CD4-positive, alpha-beta T cell treated with Interleukin-12 subunit alpha and Interleukin-12 subunit beta, for 1 hour (primary cell): Measurements from ENCODE around the gene LRMDA.

Experiments used
- DNase-seq: peaks from one replicate; pipeline ENCODE4 v3.0.0-alpha.2; 2020

The LRMDA gene

DNA sequence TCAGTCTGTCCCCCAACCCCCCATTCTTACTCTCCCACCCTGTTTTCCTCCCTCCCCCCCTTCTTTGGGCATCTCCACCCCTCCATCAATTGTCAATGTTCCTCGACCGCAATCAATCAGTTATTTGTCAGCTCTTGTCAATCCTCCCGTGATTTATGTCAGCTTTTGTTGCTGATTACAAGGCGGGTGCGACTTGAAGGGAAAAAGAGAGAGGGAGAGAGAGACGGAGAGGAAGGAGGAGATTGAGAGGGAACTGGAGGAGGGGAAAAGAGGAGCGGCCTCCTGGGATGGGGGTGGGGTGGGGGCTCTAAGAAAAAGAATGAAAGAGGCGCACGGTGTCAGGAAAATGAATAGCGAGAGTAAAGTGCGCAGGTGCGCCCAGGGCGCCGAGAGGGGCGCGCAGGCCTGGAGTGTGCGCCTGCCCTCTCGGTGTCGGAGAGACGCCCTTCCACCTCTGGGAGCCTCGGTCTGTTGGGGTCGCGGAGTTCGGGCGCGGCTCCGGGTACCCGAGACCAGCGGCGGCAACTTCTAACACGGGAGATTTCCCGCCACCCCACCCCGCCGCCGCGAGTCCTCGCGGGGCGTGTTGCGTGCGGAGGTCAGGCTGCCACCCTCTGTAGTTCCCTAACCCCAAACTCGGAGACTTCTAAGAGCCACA lies 28.8 kb upstream of the LRMDA start:
- DNase-seq, result no peak

DNA sequence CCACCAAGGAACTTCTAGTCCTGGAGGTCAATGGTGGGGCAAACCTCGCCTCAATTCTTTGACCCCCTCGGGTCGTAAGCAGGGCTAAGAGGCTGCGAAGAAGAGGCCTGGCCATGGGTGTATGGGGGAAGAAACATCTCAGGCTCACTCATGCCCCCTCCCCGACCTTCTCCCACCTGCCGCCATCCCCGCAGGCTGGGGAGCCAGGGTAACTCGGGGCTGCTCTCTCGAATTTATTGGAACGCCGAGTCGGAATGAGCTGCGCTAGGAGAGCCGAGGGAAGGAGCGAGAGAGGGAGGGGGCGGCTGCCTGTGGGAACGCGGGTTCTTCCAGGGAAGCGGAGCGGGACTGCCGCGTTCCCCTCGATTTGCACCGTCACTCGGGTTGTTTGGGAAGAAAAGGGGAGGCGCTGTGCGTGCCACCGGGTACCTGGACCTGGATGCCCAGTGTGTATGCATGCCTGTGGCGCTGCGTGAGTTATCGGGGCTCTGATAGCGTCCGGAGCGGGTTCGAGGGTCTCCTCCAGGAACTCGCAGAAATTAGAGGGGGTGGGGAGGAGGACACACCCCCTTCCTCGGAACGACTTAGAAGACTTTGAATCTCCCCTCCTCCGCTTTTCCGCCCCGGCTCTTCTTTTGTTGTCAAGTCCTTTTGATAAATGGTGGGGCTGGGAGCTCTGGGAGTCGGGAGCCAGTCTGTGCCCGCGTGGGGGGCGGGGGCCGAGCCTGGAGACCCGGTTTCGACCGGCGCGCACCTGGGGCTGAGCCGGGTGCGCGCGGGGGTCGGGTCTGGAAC lies 28.1 kb upstream of the LRMDA start:
- no peak for DNase-seq

DNA sequence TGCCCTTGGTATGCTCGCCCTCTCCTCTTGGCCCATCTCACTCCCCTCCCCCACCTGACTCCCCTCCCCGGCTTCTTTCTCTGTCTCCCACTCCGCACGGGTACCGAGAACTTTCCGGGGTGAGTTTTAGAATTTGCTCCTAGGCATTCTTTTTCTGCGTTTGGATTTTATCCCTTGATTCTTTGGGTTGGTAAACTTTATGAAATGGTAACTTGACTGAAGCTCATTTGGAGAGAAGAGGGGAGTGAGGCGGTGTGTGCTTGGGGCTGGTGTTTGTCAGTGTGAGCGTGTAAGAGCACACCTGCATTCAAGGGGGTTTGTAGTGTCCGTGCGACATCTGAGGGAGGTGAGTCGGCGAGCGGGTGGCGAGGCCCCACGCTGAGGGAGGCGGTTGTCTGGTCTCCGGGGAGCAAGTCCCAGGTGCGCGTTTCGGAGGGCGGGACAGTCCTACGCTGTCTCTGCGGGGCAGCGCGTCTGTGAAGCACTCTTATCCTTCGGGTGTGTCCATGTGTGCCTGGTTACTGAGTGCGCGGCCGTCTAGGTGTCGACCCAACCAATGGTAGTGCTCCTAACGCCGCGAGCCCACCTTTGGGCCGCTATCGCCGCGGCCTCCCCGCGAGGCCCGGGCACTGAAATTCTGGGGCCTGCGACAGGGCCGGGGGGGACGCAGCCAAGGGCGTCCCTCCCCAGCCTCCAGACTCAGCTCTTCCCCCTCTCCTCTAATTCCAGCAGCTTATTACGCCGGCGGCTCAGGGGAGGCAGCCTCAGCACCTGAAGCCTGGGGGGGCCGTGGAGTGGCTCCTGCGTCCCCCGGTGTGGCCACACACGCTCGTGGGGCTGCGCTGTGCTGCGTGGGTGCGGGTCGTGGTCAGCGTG lies 27.2 kb upstream of the LRMDA start:
- no peak for DNase-seq

DNA sequence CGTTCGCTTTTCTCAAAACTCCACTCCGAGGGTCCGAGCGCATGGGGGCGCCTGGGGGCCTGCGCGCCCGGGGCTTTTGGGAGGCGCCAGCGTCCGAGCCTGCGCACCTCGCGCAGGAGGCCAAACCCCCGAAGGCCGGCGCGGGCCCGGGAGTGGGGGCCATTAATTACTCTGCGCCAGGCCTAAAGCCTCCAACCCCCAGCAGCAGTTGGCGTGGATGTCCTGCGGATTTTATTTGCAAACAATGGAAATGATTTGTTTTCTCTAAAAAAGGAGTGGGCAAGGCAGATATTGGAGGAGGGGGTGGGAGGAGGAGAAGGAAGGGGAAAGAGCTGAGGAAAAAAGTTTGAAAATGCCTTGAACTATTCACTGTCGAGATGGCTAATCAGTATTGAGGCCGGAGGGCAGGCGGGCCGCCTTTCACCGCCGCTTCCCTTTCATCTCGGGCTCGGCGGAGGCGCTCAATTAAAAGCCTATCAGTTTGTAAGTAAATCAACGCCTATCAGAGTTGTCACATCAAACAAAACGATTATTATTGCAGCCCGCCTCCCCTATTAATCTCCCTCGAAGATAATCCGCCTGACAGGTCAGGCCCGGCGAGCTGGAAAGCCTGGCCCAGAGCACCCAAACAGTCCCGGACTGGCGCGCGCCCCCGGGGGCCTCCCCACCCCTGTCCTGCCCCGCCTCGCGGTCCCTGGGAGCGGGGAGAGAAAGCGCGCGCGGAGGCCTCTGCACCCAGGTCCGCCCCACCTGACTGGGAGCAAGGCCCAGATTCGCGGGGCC lies 26.4 kb upstream of the LRMDA start:
- DNase-seq, result no peak

DNA sequence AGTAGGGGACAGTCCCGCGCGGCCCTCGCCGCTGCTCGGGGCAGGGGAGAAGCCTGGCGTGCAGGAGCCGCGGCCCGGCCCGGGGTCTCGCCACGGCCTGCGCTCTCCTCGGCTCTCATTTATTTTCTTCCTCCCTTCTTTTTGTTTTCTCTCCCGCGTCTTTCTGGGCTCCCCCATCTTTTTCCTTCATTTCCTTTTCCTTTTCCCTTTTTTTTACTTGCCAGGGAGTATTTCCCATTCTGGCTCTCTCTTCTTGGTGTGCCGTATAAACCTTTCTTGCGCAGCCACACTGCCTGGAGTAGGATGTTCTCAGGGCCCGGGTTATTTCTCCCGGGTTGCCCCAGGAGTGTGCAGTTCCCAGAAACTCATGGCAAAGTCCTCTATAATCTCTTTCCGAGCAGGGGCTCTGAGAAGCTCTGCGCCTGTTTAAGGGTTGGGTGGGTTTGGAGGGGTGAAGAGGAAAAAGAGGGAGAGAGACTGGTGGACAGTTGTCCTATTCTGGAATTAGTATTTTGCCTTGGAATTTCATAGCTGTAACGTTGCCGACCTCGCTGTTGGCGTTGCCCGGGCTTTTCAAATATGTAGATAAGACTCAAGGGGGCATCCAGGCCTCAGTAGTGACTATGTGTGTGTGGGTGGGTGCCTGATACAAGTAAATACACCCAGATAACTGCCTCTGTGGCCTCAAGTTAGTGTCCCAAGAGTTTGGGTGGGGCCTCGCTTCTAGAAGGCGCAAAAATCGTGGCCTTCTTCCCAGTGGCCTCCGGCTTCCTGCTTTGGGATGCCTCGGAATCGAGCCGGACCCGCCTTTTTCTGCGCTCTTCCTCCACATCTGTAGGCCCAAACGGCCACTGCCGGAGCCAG lies 25.6 kb upstream of the LRMDA start:
- no peak for DNase-seq

DNA sequence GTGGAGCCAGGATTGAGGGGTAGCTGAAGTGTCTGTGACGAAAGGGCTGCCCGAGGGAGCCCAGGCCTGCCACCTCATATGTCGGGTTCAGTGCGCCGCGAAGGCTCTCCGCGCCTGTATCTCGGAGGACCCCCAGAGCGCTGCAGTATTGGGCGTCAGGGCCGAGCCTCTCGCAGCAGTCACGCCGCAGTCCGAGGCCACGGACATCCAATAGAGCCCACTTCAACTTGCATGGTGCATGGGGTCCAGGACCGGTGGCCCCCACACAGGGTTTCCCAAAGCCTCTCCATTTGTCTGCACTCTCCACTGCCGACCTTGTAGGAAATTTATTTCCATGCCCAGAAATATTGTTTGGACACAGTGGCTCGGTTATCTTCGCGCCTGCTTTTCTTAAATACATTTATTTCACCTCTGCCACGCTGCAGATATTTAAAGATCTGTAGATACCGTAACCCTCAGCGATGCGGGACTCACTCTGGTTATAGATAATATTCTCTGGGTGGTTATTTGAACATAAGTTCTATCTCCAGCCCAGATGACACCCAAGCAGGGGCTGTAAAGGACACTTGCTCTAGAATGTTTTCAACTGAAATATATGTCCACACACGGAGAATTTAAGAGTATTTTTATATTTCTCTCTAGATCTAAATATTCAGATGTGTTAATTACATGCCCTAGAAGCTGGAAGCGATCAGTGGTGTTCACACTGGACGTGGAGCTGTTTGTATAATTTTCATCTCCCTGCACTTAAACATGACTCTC lies 24.8 kb upstream of the LRMDA start:
- no peak for DNase-seq

DNA sequence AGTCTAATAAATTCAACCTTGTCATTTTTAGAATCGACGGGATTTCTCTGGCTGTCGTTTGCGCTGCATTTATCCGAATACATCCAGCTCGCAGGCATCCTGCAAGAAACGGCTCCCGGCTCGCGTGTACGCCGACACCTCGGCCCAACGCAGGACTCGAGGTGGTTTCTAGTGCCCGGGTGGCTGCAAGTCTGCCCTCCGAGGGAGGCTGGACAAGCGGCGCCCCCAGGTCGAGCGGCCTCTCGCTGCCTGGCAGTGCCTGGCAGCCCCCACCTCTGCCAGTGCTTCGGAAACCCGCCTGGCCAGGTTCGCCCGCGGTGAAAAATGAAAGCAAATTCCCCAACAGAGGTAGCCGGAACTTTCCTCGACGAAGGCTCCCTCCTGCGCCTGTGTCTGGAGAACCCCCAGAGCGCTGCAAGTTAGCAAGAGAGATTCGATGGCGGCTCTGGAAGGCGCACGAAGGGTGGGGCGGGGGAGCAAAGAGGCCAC lies 24.2 kb upstream of the LRMDA start:
- no peak for DNase-seq

DNA sequence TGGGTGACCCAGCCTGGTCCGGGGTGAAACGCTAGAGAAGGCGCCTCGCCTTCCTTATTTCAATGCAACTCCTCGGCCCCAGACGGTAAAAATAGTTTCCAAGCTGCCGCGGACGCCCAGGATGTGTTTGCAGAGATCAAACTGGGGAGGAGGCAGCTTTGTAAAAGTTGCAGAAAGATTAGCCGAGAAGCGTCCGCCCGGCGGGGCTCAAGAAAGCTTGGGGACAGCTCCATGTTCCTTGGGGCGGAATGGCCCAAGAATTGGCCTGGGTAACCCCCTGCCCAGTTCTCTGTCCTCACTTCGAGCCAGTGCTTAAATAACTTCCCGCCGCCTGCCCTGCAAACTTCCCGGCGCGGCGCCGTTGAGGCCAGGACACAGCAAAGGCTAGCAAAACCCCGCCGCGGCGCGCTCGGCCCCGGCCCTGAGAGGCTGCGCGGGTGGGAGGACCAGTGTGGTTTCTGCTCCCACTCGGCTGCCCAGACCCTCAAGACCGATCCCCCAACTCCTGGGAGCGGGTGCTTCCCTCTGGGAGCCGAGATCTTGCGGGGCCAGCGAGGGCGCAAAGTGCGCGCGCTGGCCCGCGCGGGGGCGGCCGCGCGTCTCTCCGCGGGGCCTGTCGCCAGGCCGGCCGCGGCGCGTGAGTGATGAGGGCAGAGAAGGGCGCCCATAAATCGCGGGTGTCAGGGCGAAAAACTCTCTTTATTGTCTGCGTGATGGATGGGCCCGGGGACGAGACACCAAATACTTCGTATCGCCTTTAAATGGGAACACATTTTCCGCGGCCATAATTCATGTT lies 23.5 kb upstream of the LRMDA start:
- no peak for DNase-seq

DNA sequence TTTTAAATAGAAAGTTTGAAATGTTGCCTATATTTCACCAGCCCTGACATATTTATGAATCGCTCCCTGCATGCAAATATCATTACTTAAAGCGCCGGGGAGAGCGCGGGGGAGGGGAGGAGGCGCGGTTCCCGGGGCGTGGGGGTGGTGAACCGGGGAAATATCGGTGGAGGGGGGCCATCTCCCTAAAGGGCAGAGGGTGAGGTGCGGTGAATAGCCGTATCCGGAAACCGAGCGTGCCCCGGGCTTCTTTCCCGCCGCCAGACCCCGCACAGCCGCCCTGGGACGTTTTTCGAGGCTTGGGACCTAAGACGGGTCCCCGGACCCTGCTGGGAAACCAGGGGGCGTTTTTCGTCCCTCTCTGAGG lies 22.9 kb upstream of the LRMDA start:
- DNase-seq, result no peak

DNA sequence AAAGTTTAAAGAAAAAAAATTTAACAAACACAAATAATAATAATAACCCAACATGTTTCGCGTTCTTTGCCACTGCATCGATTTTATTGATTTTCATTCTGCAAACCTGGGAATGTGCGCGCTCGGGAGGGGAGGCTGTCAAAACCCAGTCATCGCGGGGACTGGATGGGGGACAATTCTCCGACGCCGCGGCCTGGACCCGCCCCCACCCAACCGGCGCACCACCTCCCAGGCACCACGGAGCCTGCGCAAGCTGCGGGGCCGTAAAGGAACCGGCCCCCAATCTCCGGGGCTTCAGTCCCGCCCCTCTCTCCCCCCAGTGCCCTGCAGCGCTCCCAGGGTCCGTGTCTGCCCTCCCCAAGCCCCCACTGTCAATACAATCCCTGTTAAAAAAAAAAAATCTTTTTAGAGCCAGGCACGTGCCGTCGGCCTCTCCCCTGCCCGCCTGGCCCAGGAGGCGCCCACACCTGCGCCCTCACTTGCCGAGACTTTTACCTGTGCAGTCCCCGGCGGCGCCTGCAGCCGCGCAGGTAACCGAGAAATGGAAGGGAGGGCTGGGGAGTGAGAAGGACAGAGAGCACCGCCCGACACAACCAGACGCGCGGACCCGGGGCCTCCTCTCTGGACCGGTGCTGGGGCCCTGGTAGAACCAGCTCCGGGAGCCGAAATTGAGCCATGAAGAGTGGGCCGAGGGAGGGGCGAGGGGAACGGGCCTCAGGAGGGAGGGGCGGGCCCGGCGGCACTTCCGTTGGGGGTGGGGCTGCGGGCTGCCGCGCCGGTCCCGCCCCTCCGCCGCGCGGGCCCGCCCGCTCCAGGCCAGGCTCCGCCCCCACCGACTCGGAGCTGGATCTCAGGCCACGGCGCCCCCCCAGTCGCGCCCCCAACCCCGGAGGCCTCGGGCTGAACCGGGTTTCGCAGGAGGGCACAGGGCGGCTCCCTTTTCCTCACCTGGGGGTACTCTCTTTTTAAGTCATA lies 22.2 kb upstream of the LRMDA start:
- DNase-seq, result no peak

DNA sequence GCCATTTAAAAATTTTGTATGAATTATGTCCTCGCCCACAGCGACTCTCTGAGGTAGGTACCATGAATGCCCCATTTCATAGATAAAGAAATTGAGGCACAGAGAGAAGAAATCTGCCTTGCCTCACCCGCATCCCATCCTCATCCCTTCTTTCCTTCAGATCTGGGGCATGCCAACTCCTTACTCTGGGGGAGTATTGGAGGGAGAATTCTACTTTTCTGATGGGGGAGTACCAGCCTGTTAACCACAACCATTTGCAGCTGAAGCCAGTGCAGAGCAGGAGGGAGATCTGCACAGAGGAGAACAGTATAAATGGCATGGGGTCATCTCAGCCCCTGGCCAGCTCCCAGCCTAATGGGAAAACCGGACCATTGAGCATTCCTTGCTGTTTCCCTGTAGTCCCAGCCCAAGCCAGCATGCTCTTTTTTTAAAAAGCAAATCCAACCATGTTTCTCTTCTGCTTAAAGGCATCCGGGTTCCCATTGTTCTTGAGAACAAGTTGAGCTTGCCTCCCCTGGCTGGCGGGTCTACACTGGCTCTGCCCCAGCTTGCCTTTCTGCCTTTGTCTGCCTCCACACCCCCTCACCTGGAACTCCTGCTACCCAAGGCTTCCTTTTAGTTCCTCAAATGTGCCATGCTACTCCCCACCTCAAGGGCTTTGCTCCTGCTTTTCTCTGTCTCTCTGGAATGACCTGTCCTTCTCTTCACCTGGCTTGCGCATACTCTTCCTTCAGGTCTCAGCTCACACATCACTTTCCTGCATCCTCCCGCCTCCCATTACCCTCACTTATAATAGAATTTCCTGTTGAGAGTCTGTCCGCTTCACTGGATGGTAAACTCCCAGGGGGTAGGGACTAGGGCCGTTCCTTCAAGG lies 21.1 kb upstream of the LRMDA start:
- DNase-seq, result no peak

DNA sequence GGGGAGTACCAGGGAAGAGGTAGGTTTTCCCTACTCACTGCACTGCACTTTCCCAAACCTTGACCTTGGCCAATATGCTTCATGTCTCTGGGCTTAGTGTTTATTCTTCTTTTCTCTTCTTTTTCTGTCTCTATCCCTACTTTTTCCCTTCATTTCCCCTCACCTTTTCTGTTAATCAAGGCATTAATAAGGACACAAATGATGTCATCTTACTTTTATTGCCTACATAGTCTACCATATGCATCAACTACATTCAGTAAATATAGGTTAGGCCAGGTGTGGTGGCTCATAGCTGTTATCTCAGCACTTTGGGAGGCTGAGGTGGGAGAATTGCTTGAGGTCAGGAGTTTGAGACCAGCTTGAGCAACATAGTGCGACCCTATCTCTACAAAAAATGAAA lies 16.9 kb upstream of the LRMDA start:
- DNase-seq, result no peak

DNA sequence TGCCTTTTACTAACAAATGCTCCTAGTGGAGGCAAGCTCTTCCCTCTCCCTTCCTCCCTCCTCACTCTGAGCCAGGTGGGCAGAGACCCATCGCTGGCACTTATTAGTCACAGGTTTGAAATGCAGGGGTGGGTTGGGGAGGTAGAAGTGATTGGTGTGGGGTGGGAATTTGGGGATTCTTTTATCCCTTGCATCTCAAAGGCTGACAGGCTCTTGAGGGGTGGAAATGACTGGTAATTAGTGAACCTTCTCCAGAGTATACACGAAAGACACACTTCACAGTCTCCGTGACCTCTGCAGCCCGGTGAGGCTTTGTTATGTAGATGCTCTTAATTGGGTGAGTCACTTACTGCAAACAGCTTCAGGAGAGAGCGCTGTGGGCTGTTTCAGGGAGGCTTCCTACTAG lies 13.9 kb upstream of the LRMDA start:
- DNase-seq, result no peak

DNA sequence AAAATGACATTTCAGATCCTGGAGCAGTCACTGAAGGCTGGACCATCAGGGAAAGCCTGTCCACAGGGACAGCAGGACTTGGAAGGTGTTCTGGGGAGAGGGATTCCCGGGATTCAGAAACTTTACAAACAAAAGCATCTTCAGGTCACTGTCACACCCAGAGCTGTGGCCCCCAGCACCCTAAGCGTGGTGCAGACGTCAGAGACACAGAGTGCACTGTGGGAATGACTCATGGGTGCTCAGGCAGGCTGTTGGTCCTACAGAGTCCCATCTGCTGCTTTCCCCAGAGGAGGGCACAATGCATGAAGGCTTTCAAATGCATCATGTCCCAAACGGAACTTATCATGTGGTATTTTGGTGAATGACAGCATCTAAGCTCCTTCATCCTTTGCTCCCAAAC lies 13.1 kb upstream of the LRMDA start:
- no peak for DNase-seq

DNA sequence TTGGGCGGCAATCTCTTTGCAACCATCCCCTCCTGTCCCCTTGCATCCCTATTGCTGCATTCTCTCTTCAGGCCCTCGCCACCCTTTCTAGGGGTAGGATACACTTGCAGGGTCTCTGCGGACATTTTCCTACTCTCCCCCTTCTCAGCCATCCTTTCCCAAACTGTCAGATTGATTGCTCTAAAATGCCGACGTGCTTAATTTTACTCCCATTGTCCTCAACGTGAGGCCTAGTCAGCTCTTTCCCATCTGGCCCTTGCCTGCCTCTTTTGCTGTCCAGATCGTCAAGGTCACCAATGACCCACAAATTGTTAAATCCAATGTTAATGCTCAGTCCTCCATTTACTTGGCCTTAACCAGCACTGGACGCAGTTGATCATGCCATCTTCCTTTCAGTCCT lies 12.7 kb upstream of the LRMDA start:
- DNase-seq, result no peak

DNA sequence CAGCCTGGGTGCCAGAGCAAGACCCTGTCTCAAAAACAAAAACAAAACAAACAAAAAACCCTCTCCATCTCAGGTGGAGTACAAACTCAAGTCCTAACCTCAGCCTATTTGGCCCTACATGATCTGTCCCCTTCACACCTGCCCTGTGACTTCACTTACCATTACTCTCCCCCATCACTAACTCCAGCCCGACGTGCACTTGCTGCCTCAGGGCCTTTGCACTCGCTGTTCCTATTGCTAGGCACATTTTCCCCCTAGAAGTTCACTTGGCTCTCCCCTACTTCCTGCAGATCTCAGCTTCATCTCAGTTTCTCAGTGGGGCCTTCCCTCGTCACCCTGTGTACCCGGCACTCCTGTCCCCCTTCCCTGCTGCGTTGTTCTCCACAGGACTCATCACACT lies 8.5 kb upstream of the LRMDA start:
- no peak for DNase-seq

DNA sequence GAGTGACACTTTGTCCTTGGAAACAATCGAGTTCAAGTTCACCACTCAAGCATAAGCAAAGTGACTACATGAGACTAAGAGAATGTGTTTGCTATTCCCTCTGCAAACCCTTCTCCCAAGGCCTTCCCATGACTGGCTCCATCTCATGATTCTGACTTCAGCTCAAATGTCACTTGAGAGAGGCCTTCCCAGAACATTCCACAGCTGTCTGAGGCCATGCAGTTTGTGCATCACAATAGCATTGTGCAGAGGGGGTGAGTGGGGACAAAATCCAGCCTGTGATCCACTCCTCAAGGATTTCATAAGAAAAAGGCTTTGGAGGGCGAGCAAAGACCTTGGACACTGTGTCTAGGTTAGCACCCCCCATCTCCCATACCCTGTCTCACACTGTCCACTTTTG lies 6.9 kb upstream of the LRMDA start:
- DNase-seq, result no peak
